ENCODE data around the gene SBNO2.

SBNO2 gene

GRCh38 chr19:1068009-1069001 lies 105.8 kb downstream of the SBNO2 start:
- peak in 1 of 10 donors; percentile 27 for DNase-seq
- intact Hi-C loops (cut with DNase I): no loop called here

- intact Hi-C loops (cut with DNase I): no loop called here
- DNase-seq: no peak
These were observed 106.6 kb downstream of the SBNO2 start for GRCh38 chr19:1067341-1067957.

GRCh38 chr19:1066748-1067340 lies 107.2 kb downstream of the SBNO2 start, which contains the start of gene ARHGAP45:
ARHGAP45 (plus strand) TSS chr19:1067167; CDS start chr19:1067406, 239 bp downstream.
- intact Hi-C loops (cut with DNase I): no loop called here
- DNase-seq: no peak

- no peak for DNase-seq
- intact Hi-C loops (cut with DNase I): no loop called here
These were observed 107.8 kb downstream of the SBNO2 start for GRCh38 chr19:1066251-1066747.

- intact Hi-C loops (cut with DNase I): no loop called here
- no peak for DNase-seq
These were observed 108.4 kb downstream of the SBNO2 start for GRCh38 chr19:1065606-1066109.

- no peak for DNase-seq
- intact Hi-C loops (cut with DNase I): no loop called here
These were observed 109.1 kb downstream of the SBNO2 start for GRCh38 chr19:1064661-1065605.

- intact Hi-C loops (cut with DNase I): no loop called here
- no peak for DNase-seq
These were observed 110.0 kb downstream of the SBNO2 start for GRCh38 chr19:1063909-1064660.

GRCh38 chr19:1063030-1063908 lies 110.8 kb downstream of the SBNO2 start:
- DNase-seq: no peak
- intact Hi-C loops (cut with DNase I): no loop called here

GRCh38 chr19:1062387-1063029 lies 111.6 kb downstream of the SBNO2 start:
- DNase-seq: no peak
- intact Hi-C loops (cut with DNase I): no loop called here

GRCh38 chr19:1061987-1062386 lies 112.1 kb downstream of the SBNO2 start:
- no peak for DNase-seq
- intact Hi-C loops (cut with DNase I): no loop called here

GRCh38 chr19:1060689-1061088 lies 113.4 kb downstream of the SBNO2 start:
- intact Hi-C loops (cut with DNase I): no loop called here
- no peak for DNase-seq

- intact Hi-C loops (cut with DNase I): no loop called here
These were observed 116.0 kb downstream of the SBNO2 start for GRCh38 chr19:1058112-1058511.

More at GRCh38 chr19:1058112-1058511, 116.0 kb downstream of the SBNO2 start:
- DNase-seq: no peak

All from posterior cingulate gyrus (tissue), 11 donors.